HG03066 (cell line): ENCODE data around the gene PPARGC1A.

Experiments used
- ATAC-seq: cut with Tn5 transposase; IDR thresholded peaks from one replicate; pipeline ENCODE4 v1.9.1; 2021; ENCODE audit warnings: low read depth; ENCODE audit not compliant: unreplicated experiment

Gene PPARGC1A

GRCh38 chr4:23788027-23788426, 101.8 kb downstream of the PPARGC1A start:
- no peak for ATAC-seq

GRCh38 chr4:23782778-23783437, 106.9 kb downstream of the PPARGC1A start:
- ATAC-seq, result no peak

GRCh38 chr4:23779839-23780238, 110.0 kb downstream of the PPARGC1A start:
- no peak for ATAC-seq

GRCh38 chr4:23779422-23779821, 110.4 kb downstream of the PPARGC1A start:
- no peak for ATAC-seq

GRCh38 chr4:23775694-23776093, 114.2 kb downstream of the PPARGC1A start:
- ATAC-seq, result no peak

- no peak for ATAC-seq
These were observed 114.9 kb downstream of the PPARGC1A start for GRCh38 chr4:23774909-23775308.

- ATAC-seq, result no peak
These were observed 115.8 kb downstream of the PPARGC1A start for GRCh38 chr4:23773884-23774636.

GRCh38 chr4:23770011-23770410, 119.8 kb downstream of the PPARGC1A start:
- ATAC-seq, result no peak

- no peak for ATAC-seq
These were observed 120.4 kb downstream of the PPARGC1A start for GRCh38 chr4:23769406-23769805.

GRCh38 chr4:23768541-23768940, 121.3 kb downstream of the PPARGC1A start:
- ATAC-seq, result no peak

- no peak for ATAC-seq
These were observed 123.5 kb downstream of the PPARGC1A start for GRCh38 chr4:23766344-23766743.

- no peak for ATAC-seq
These were observed 126.3 kb downstream of the PPARGC1A start for GRCh38 chr4:23763559-23763958.

- ATAC-seq, result no peak
These were observed 127.3 kb downstream of the PPARGC1A start for GRCh38 chr4:23762551-23762950.

- ATAC-seq, result no peak
These were observed 130.8 kb downstream of the PPARGC1A start for GRCh38 chr4:23759066-23759465.

- ATAC-seq, result no peak
These were observed 135.2 kb downstream of the PPARGC1A start for GRCh38 chr4:23754688-23755087.

- ATAC-seq, result no peak
These were observed 139.7 kb downstream of the PPARGC1A start for GRCh38 chr4:23750125-23750524.

- no peak for ATAC-seq
These were observed 142.5 kb downstream of the PPARGC1A start for GRCh38 chr4:23747281-23747735.

- ATAC-seq, result no peak
These were observed 143.2 kb downstream of the PPARGC1A start for GRCh38 chr4:23746672-23747071.

GRCh38 chr4:23746027-23746426, 143.8 kb downstream of the PPARGC1A start:
- no peak for ATAC-seq

GRCh38 chr4:23745377-23745776, 144.5 kb downstream of the PPARGC1A start:
- ATAC-seq, result no peak
